ENCODE data around the gene GLO1. TPM values are rescaled to one million over a fixed set of nuclear protein-coding genes. Genes with fewer than 3 reads are reported as not detected.

The GLO1 gene
- polyA plus RNA-seq, 1 donor (not counting 4 experiments of a cell fraction or from before 2014, with no cell fraction given), result 301 TPM

DNA sequence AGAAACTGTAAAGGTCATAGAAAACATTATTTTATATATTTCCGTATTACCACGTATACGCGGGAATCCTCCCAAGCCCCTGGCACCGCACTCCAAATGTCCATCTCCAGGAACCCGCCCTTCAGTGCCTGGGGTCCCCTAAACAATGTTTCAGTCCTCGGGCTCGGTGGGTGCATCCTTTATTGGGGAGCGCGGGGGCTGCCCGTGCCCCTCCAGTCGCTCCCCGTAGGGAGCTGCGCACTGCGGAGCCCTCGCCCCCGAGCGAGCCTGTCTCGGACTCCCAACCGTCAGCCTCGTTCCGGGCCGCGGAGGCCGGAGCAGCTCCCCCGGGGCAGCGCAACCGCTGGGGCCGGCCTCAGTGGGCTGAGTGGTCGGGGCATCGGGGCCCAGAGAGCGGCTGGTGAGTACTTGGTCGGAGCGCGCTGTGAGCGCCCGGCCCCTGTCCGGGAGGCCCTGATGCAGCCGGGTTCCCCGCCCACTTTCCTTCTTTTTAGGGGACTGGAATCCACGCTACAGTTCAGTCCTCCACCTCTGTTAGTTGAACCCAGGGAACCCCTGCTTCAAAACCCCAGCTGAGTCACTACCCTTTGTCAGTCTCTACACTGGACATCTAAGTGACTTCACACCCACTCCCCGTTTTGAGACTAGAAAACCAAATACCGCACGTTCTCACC, 12.2 kb upstream of the GLO1 start, which contains the start of gene DNAH8:
Gene DNAH8, plus strand, starts transcription at position 296 of the 674 bp plus-strand sequence. CDS start 7,499 bp downstream, outside the sequence.
- Histone ChIP-seq H4K20me1 (ENCODE audit: control insufficient read depth, extremely low read depth, insufficient read depth, low read length) (no peaks in the 10 kb centered on the region), H3K27me3 (ENCODE audit: control insufficient read depth, extremely low read depth, insufficient read depth, low read length) (peaks cover 4% of the 10 kb centered on the region), H3K9me3 (ENCODE audit: control insufficient read depth, low read depth, low read length) (no peaks in the 10 kb centered on the region), H3K9ac (ENCODE audit: control insufficient read depth, extremely low read depth, insufficient read depth, low read length) (peak within 1 kb of the TSS; percentile 20), H3K4me1 (ENCODE audit: control insufficient read depth, extremely low read depth, insufficient read depth, low read length) (peaks cover 16% of the 10 kb centered on the region), H3K4me3 (ENCODE audit: control insufficient read depth in 2 of 3, extremely low read depth in 1 of 3, insufficient read depth in 2 of 3, low read depth in 1 of 3, low read length in 3 of 3) (peak within 1 kb of the TSS; percentile 10 to 47 (median 19)), H2AFZ (ENCODE audit: control insufficient read depth, low read length) (peak within 1 kb of the TSS; percentile 72), H3K4me2 (ENCODE audit: control insufficient read depth, extremely low read depth, insufficient read depth, low read depth, low read length) (peak within 1 kb of the TSS; percentile 77), H3K27ac (ENCODE audit: control insufficient read depth, insufficient read depth, low read length) (no peak within 1 kb of the TSS), H3K79me2 (ENCODE audit: control insufficient read depth, insufficient read depth, low read length) (no peaks in the 10 kb centered on the region), H3K9me1 (ENCODE audit: control insufficient read depth, extremely low read depth, insufficient read depth, low read length) (no peaks in the 10 kb centered on the region), H3K36me3 (ENCODE audit: control insufficient read depth in 2 of 2, extremely low read depth in 1 of 2, insufficient read depth in 2 of 2, low read length in 2 of 2) (no peaks in the 10 kb centered on the region)
- TF ChIP-seq, protein P1, sequence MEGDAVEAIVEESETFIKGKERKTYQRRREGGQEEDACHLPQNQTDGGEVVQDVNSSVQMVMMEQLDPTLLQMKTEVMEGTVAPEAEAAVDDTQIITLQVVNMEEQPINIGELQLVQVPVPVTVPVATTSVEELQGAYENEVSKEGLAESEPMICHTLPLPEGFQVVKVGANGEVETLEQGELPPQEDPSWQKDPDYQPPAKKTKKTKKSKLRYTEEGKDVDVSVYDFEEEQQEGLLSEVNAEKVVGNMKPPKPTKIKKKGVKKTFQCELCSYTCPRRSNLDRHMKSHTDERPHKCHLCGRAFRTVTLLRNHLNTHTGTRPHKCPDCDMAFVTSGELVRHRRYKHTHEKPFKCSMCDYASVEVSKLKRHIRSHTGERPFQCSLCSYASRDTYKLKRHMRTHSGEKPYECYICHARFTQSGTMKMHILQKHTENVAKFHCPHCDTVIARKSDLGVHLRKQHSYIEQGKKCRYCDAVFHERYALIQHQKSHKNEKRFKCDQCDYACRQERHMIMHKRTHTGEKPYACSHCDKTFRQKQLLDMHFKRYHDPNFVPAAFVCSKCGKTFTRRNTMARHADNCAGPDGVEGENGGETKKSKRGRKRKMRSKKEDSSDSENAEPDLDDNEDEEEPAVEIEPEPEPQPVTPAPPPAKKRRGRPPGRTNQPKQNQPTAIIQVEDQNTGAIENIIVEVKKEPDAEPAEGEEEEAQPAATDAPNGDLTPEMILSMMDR (optimal IDR thresholded peaks at IDR 0.05 in 1 of 3, IDR thresholded peaks at IDR 0.05 in 1 of 3, conservative IDR thresholded peaks at IDR 0.05 in 1 of 3; ENCODE audit: extremely low read depth in 1 of 3, insufficient read depth in 2 of 3, low read length in 3 of 3), result no peak
- no peak for TF ChIP-seq EZH2 (IDR thresholded peaks at IDR 0.05; ENCODE audit: low read length)
- DNase-seq (ENCODE audit: low read depth, low spot score) (no peak), FAIRE-seq (no peak)
- dilution Hi-C loops (cut with MboI; ENCODE audit: extremely low pct_ligation_motif_present, low sequenced_read_pairs), result no loop called here

- FAIRE-seq (no peak), DNase-seq (ENCODE audit: low read depth, low spot score) (no peak)
- no peaks in the 10 kb centered on the region for H3K79me2 ChIP-seq (ENCODE audit: control insufficient read depth, insufficient read depth, low read length)
- no peaks in the 10 kb centered on the region for H3K36me3 ChIP-seq (ENCODE audit: control insufficient read depth in 2 of 2, extremely low read depth in 1 of 2, insufficient read depth in 2 of 2, low read length in 2 of 2)
- TF ChIP-seq, protein P1 (optimal IDR thresholded peaks at IDR 0.05 in 1 of 3, IDR thresholded peaks at IDR 0.05 in 1 of 3, conservative IDR thresholded peaks at IDR 0.05 in 1 of 3; ENCODE audit: extremely low read depth in 1 of 3, insufficient read depth in 2 of 3, low read length in 3 of 3), result no peak
- no peak for TF ChIP-seq EZH2 (IDR thresholded peaks at IDR 0.05; ENCODE audit: low read length)
- H3K4me1 ChIP-seq (ENCODE audit: control insufficient read depth, extremely low read depth, insufficient read depth, low read length), result peaks cover 16% of the 10 kb centered on the region
- dilution Hi-C loops (cut with MboI; ENCODE audit: extremely low pct_ligation_motif_present, low sequenced_read_pairs), result no loop called here
- H3K27ac ChIP-seq (ENCODE audit: control insufficient read depth, insufficient read depth, low read length), result no peak overlapping the region
- H3K9me3 ChIP-seq (ENCODE audit: control insufficient read depth, low read depth, low read length), result no peaks in the 10 kb centered on the region
- H2AFZ ChIP-seq (ENCODE audit: control insufficient read depth, low read length), result peak overlapping the region; percentile 72
- H3K27me3 ChIP-seq (ENCODE audit: control insufficient read depth, extremely low read depth, insufficient read depth, low read length), result peaks cover 4% of the 10 kb centered on the region
- peak overlapping the region in 1 of 3 experiments; percentile 47 for H3K4me3 ChIP-seq (ENCODE audit: control insufficient read depth in 2 of 3, extremely low read depth in 1 of 3, insufficient read depth in 2 of 3, low read depth in 1 of 3, low read length in 3 of 3)
- no peaks in the 10 kb centered on the region for H4K20me1 ChIP-seq (ENCODE audit: control insufficient read depth, extremely low read depth, insufficient read depth, low read length)
- H3K9me1 ChIP-seq (ENCODE audit: control insufficient read depth, extremely low read depth, insufficient read depth, low read length), result no peaks in the 10 kb centered on the region
- H3K4me2 ChIP-seq (ENCODE audit: control insufficient read depth, extremely low read depth, insufficient read depth, low read depth, low read length), result peak overlapping the region; percentile 77
- no peak overlapping the region for H3K9ac ChIP-seq (ENCODE audit: control insufficient read depth, extremely low read depth, insufficient read depth, low read length)
Observed at GRCh38 chr6:38714239-38715015, 11.5 kb upstream of the GLO1 start.
